MM.1S (cell line): ENCODE measurements around the gene HSPB7.
"Not testable (repeated sequence)": the region's sequence is repeated elsewhere in the genome, so short reads cannot be mapped to it uniquely, and the experiment has no call there.

Source experiments
- DNase-seq: peaks from one replicate; pipeline ENCODE4 v3.0.0-alpha.2; 2015
- H2AFZ ChIP-seq: fragments of 300-600 bp; sonication (generic); 2 replicates; pipeline ENCODE4 v1.6.0; 2016; ENCODE audit warnings: antibody characterized with exemption, low read length
- H3F3A ChIP-seq: fragments of 300-600 bp; sonication (generic); 2 replicates; pipeline ENCODE4 v1.6.1; 2016; ENCODE audit warnings: mild to moderate bottlenecking, antibody characterized with exemption, low read length, moderate library complexity, mixed read lengths; ENCODE audit not compliant: insufficient read depth
- H3K27ac ChIP-seq: fragments of 300-600 bp; sonication (generic); 2 replicates; pipeline ENCODE4 v1.5.1; 2016; ENCODE audit warnings: mild to moderate bottlenecking, low read length
- H3K27me3 ChIP-seq: fragments of 300-600 bp; sonication (generic); replicated peaks from 2 replicates; pipeline ENCODE4 v1.6.0; 2016; ENCODE audit warnings: low read length; ENCODE audit not compliant: insufficient read depth
- H3K36me3 ChIP-seq: fragments of 300-600 bp; sonication (generic); replicated peaks from 2 replicates; pipeline ENCODE4 v1.6.1; 2016; ENCODE audit warnings: mild to moderate bottlenecking, low read length, mixed read lengths; ENCODE audit not compliant: insufficient read depth
- H3K4me1 ChIP-seq: fragments of 300-600 bp; sonication (generic); 2 replicates; pipeline ENCODE4 v1.6.1; 2016; ENCODE audit warnings: low read length, mixed read lengths
- H3K4me2 ChIP-seq: fragments of 300-600 bp; sonication (generic); 2 replicates; pipeline ENCODE4 v1.6.0; 2016; ENCODE audit warnings: low read depth, low read length
- H3K4me3 ChIP-seq: fragments of 300-600 bp; sonication (generic); 2 replicates; pipeline ENCODE4 v1.5.1; 2016; ENCODE audit warnings: low read length, mixed read lengths
- H3K79me2 ChIP-seq: fragments of 300-600 bp; sonication (generic); 2 replicates; pipeline ENCODE4 v1.6.1; 2016; ENCODE audit warnings: mixed run types, low read length, mixed read lengths
- H3K9ac ChIP-seq: fragments of 300-600 bp; sonication (generic); 2 replicates; pipeline ENCODE4 v1.6.1; 2016; ENCODE audit warnings: low read length, mixed read lengths
- H3K9me2 ChIP-seq: fragments of 300-600 bp; sonication (generic); replicated peaks from 2 replicates; pipeline ENCODE4 v1.6.1; 2016; ENCODE audit warnings: mild to moderate bottlenecking, low read length, mixed read lengths; ENCODE audit not compliant: insufficient read depth
- H3K9me3 ChIP-seq: fragments of 300-600 bp; sonication (generic); replicated peaks from 2 replicates; pipeline ENCODE4 v1.6.1; 2016; ENCODE audit warnings: mild to moderate bottlenecking, low read length, mixed read lengths; ENCODE audit not compliant: insufficient read depth
- H4K20me1 ChIP-seq: fragments of 300-600 bp; sonication (generic); 2 replicates; pipeline ENCODE4 v1.6.1; 2016; ENCODE audit warnings: mild to moderate bottlenecking, low read length, moderate library complexity, mixed read lengths; ENCODE audit not compliant: insufficient read depth
- CTCF ChIP-seq: fragments of 300-600 bp; sonication (generic); IDR thresholded peaks from 2 replicates; pipeline ENCODE4 v1.5.1; 2016; ENCODE audit warnings: antibody characterized with exemption, low read length, mixed read lengths
- EZH2 ChIP-seq: fragments of 300-600 bp; sonication (generic); optimal IDR thresholded peaks from 2 replicates; pipeline ENCODE3; 2017; ENCODE audit warnings: low read depth, mild to moderate bottlenecking, antibody characterized with exemption, low read length, mixed read lengths
- EZH2phosphoT487 ChIP-seq: fragments of 300-600 bp; sonication (generic); IDR thresholded peaks from 2 replicates; pipeline ENCODE4 v1.6.1; 2018; ENCODE audit warnings: antibody characterized with exemption, low read length

The HSPB7 gene

GRCh38 chr1:16043950-16044349 lies 26.1 kb upstream of the HSPB7 start:
- no peaks in the 10 kb centered on the region for H3K36me3 ChIP-seq
- H3K27me3 ChIP-seq: peaks cover 79% of the 10 kb centered on the region
- no peaks in the 10 kb centered on the region for H4K20me1 ChIP-seq
- no peak overlapping the region for H3K4me2 ChIP-seq
- no peaks in the 10 kb centered on the region for H3K79me2 ChIP-seq
- no peaks in the 10 kb centered on the region for H3F3A ChIP-seq
- no peak overlapping the region for H3K27ac ChIP-seq
- H3K4me1 ChIP-seq: no peaks in the 10 kb centered on the region
- DNase-seq: no peak
- H3K9ac ChIP-seq: no peak overlapping the region
- TF ChIP-seq EZH2 (no peak), EZH2phosphoT487 (no peak), CTCF (no peak)
- H2AFZ ChIP-seq: no peak overlapping the region
- H3K9me3 ChIP-seq: no peaks in the 10 kb centered on the region
- no peaks in the 10 kb centered on the region for H3K9me2 ChIP-seq
- H3K4me3 ChIP-seq: no peak overlapping the region

- Histone ChIP-seq H3K4me3 (no peak within 1 kb of the TSS), H4K20me1 (no peaks in the 10 kb centered on the region), H3K9me3 (no peaks in the 10 kb centered on the region), H3K79me2 (no peaks in the 10 kb centered on the region), H3F3A (no peaks in the 10 kb centered on the region), H3K27me3 (peaks cover 79% of the 10 kb centered on the region), H3K4me2 (no peak within 1 kb of the TSS), H3K27ac (no peak within 1 kb of the TSS), H2AFZ (no peak within 1 kb of the TSS), H3K36me3 (no peaks in the 10 kb centered on the region), H3K9me2 (no peaks in the 10 kb centered on the region), H3K4me1 (no peaks in the 10 kb centered on the region), H3K9ac (no peak within 1 kb of the TSS)
- TF ChIP-seq EZH2phosphoT487: no peak
- TF ChIP-seq EZH2: no peak
- no peak for TF ChIP-seq CTCF
- no peak for DNase-seq
Observed at GRCh38 chr1:16043521-16043920, 25.7 kb upstream of the HSPB7 start, which contains the start of gene CLCNKB. Gene CLCNKB (plus strand): TSS chr1:16043782. CDS start chr1:16044493, 711 bp downstream.

GRCh38 chr1:16042654-16043053 lies 24.8 kb upstream of the HSPB7 start:
- H3K36me3 ChIP-seq, H3K79me2 ChIP-seq, H4K20me1 ChIP-seq, H3K4me2 ChIP-seq, H3K4me3 ChIP-seq, H3K9me2 ChIP-seq, H3K9ac ChIP-seq, H3F3A ChIP-seq, DNase-seq, H2AFZ ChIP-seq, H3K9me3 ChIP-seq, H3K27ac ChIP-seq, H3K4me1 ChIP-seq: not testable (repeated sequence)
- H3K27me3 ChIP-seq: peaks cover 80% of the 10 kb centered on the region

GRCh38 chr1:16042096-16042495 lies 24.3 kb upstream of the HSPB7 start:
- no peak for DNase-seq
- Histone ChIP-seq H3K9me2 (no peaks in the 10 kb centered on the region), H3F3A (no peaks in the 10 kb centered on the region), H4K20me1 (no peaks in the 10 kb centered on the region), H3K4me2 (no peak overlapping the region), H3K4me3 (no peak overlapping the region), H3K4me1 (no peaks in the 10 kb centered on the region), H3K27ac (no peak overlapping the region), H2AFZ (no peak overlapping the region), H3K36me3 (no peaks in the 10 kb centered on the region), H3K79me2 (no peaks in the 10 kb centered on the region), H3K9me3 (no peaks in the 10 kb centered on the region), H3K27me3 (peaks cover 80% of the 10 kb centered on the region), H3K9ac (no peak overlapping the region)
- TF ChIP-seq EZH2 (no peak), CTCF (no peak), EZH2phosphoT487 (no peak)
